HL-60/S4 treated with phorbol 12-myristate 13-acetate at 8.2 ng/mL for 4 days and 3 days (cell line): ENCODE results near the gene LAMB4.

Experiments
- in situ Hi-C: fragments of 300-500 bp; cut with MboI; formaldehyde crosslinking; loops from 2 replicates; pipeline ENCODE4 v1.15.0; 2022; ENCODE audit warnings: low sequenced_read_pairs

Gene LAMB4, protein sequence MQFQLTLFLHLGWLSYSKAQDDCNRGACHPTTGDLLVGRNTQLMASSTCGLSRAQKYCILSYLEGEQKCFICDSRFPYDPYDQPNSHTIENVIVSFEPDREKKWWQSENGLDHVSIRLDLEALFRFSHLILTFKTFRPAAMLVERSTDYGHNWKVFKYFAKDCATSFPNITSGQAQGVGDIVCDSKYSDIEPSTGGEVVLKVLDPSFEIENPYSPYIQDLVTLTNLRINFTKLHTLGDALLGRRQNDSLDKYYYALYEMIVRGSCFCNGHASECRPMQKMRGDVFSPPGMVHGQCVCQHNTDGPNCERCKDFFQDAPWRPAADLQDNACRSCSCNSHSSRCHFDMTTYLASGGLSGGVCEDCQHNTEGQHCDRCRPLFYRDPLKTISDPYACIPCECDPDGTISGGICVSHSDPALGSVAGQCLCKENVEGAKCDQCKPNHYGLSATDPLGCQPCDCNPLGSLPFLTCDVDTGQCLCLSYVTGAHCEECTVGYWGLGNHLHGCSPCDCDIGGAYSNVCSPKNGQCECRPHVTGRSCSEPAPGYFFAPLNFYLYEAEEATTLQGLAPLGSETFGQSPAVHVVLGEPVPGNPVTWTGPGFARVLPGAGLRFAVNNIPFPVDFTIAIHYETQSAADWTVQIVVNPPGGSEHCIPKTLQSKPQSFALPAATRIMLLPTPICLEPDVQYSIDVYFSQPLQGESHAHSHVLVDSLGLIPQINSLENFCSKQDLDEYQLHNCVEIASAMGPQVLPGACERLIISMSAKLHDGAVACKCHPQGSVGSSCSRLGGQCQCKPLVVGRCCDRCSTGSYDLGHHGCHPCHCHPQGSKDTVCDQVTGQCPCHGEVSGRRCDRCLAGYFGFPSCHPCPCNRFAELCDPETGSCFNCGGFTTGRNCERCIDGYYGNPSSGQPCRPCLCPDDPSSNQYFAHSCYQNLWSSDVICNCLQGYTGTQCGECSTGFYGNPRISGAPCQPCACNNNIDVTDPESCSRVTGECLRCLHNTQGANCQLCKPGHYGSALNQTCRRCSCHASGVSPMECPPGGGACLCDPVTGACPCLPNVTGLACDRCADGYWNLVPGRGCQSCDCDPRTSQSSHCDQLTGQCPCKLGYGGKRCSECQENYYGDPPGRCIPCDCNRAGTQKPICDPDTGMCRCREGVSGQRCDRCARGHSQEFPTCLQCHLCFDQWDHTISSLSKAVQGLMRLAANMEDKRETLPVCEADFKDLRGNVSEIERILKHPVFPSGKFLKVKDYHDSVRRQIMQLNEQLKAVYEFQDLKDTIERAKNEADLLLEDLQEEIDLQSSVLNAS (N-terminal part only)

DNA sequence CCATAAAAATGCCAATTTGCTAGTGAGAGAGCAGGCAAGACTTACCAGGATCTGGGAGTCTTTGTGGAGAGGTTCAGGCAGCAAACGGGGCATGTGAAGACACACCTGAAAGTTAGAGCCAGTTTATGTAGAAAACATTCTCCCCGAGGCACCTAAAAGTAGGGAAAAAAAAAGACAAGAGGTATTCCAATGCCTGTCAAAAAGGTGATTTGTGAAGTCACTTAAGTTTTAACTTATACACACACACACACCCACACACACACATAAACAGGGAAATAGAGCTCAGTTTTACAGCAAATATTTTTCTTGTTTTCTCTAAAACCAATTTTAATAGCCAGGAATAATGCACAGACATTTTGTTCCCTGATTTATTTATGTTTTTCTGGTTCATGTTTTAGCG, at the start of gene LAMB4:
LAMB4 (minus strand) TSS at position 101 of the 400 bp plus-strand sequence. CDS start 7,197 bp downstream, outside the sequence.
- in situ Hi-C loops, result no loop called here

DNA sequence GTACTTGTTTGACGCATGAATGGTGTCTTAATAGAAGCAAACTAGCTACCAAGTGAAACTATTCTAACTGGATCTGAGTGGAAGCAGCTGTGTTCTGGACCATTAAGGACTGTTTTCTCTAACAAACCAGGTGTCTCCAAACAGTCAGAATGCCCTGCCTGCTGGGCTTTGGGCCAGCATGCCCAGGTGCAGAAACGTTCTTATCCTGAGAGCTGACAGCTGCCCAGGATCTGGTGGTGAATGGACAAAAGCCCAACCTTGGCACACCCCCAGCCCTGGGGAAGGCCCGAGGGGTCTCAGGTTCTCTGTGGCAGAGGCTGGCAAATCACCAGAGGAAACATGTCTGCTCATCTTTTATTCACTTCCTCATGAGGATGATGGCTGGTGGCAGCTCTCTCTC, 48.2 kb upstream of the LAMB4 start:
- in situ Hi-C loops, result loop anchor here (25.0 kb wide), 1 partner anchor 309 kb away; no protein-coding TSS in a partner anchor

DNA sequence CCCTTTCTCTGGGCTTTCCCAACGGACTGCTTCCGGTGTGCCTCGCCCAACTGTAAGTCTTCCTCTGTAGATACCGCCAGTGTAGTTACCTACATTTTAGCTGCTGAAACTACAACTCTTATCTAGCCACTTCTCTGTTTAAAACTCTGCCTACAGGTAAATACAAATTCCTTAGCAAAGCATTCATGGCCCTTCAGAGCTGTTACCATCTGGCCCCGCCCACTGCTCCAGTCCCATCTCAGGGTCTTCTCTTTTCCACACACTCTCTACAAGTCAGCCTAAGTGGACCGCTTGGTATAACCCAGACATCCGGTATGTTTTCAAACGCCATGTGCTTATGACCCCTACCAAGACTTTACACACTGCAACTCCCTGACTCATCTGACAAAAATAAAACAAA, 41.0 kb upstream of the LAMB4 start:
- in situ Hi-C loops, result no loop called here

- in situ Hi-C loops, result no loop called here
These were observed 40.1 kb upstream of the LAMB4 start for GRCh38 chr7:108170251-108170650.

- in situ Hi-C loops, result no loop called here
These were observed 37.3 kb upstream of the LAMB4 start for GRCh38 chr7:108167460-108167859.

DNA sequence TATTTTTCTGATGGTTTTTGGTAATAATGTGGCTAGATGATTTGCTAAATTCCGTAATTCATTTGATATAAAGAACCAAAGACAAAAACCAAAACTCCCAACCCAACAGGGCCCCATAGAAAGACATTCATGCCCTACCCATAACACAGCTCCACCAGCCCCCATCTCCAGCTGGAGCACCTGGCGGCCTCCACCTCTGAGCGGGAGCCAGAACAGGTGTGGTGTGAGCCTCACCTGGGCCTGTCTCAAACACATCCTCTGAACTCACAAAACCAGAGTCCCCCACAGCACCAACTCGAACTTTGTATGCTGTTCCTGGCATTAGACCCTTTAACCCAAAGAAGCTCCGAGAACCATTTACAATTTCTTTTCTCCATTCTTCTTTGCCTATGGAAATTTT, 36.5 kb upstream of the LAMB4 start:
- in situ Hi-C loops, result no loop called here

DNA sequence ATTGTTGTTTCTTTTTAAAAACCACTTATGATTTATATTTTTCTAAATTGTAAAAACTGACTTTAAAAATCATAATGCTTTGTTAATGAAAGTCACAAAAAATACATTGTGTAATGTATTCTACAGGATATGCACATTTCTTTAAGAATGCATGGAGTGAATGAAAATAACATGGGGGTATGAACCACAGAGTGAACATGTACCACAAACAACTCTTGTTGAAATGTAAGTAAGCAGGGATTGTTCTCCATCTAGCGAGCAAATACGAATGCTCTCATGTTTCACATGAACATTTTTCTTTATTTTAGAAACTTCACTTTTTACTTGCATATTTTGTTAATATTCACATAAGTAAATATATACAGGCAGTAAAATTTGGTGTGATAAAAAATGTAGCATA, 35.6 kb upstream of the LAMB4 start:
- in situ Hi-C loops, result no loop called here

DNA sequence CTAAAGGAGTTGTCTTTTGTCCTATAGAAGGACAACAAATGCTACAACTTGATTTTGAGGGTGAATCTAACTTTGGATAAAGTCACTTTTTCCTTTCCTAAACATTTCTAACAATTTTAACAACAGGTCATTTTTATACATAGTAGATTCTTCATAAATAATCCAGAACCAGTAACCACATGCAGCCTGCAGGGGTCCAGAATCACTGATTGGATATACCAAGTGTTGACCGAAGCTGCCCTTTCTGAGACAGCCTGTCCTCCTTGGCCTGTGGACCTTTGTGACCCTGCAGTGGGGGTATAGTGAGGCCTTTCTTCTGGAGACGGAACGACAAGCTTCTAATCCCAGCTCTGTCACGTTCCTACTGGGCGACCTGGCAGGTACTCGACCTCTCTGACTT, 34.8 kb upstream of the LAMB4 start:
- in situ Hi-C loops, result no loop called here

DNA sequence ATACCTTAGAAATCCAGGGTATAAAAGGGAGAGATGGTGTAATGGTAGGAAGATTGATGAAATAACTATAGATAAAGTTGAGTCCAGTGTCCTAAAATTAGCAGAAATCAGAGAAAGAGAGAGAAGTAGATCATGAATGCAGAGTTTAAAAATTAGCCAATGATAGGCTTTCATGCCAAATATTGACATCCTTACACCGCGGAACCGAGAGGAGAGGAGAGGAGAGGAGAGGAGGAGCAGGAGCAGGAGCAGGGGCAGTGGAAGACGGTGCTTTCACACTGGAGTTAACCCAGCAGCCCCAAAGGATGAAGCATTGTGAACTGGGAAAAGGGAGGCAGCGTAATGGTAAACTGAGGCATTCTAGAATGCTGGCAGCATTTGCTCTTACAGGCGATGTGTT, 34.2 kb upstream of the LAMB4 start:
- in situ Hi-C loops, result no loop called here

- in situ Hi-C loops, result no loop called here
These were observed 28.6 kb upstream of the LAMB4 start for GRCh38 chr7:108158776-108159175.

DNA sequence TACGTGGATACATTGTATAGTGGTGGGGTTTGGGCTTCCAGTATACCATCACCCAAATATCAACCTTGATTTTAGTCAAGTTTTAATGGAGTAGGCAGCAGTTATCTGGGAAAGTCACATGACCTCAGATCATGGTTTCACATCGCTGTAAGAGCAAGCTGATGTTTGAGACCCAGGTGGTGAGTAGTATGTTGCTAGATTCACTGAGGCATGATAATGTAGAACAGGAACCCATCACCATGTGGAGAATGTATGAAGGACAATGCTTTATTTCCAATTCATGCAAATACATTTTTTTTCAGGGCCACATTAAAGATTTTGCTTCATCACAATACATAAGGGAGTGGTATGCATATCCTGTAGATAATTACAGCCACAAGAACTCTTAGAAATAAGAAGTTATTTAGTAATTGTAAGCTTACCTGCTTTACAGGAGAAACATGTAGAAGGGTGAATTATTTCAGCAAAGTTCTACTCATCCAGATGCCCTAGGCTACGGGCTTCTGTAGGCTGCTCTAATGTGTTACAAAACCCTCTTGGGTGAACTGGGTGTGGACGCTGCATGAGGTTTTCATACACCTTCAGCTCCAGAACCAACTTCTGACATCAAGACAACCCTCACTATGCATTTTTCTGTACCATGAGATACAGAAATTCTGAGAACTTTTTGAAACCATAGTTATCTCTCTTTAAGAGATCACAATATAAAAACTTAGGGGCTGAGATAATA, 27.6 kb upstream of the LAMB4 start:
- in situ Hi-C loops, result no loop called here

- in situ Hi-C loops, result no loop called here
These were observed 26.9 kb upstream of the LAMB4 start for GRCh38 chr7:108156897-108157605.

DNA sequence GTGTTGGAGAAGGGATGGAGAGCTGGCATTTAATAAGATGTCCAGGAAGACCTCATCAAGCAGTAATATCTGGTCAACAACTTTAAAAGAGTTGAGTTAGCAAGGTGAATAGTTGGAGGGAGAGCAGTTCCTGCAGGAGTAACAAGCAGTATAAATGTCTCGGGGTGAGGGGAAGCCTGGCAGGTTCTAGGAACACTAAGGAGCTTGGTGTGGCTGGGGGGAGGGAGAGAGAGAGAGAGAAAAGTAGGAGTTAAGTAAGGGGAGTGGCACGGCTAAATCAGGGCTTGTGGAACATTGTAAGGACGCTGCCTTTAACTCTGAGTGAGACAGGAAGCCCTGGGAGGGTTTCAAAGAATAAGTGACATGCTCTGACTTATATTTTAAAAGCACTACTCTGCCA, 22.0 kb upstream of the LAMB4 start:
- in situ Hi-C loops, result no loop called here

DNA sequence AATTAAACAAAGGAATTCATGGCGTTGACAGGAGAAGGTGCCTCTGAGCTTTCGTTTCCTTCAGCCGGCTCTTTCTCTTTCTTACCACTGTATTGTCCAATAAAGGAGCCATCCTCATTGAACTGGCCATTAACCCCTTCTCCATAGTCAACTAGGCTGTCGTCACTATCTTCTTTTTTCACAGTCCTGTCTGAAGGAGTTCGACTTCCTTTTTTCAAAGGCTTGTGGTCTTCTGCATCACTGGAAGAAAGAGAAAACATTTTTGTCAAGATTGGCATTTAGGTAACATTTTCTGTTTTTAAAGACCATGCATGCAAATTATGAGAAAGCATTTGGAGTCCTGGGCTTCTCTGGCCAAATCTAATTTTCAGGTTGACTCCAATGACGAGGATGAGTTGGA, 19.7 kb upstream of the LAMB4 start:
- in situ Hi-C loops, result loop anchor here (5.0 kb wide), 1 partner anchor 38 kb away; no protein-coding TSS in a partner anchor

DNA sequence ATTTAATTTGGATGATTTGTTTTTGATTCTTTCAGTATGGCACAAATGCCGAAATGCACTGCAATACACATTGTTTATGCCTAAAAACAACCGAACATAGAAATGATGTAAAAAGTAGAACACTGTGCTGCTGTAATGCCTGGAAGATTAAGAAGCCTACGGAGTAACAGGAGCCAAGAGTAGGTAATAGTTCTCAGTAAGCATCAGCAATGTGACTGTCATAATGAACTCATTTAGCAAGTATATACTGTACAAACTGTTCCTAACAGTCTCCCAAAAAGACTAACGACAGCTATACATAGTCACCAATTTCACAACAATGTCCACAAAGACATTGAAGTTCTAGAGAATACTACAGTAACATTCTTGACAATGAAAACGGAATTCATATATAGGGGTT, 19.0 kb upstream of the LAMB4 start:
- in situ Hi-C loops, result loop anchor here (5.0 kb wide), 1 partner anchor 37 kb away; no protein-coding TSS in a partner anchor

GRCh38 chr7:108147031-108147563, 16.9 kb upstream of the LAMB4 start:
- in situ Hi-C loops, result loop anchor here (5.0 kb wide), 1 partner anchor 35 kb away; no protein-coding TSS in a partner anchor

- in situ Hi-C loops, result loop anchor here (5.0 kb wide), 1 partner anchor 34 kb away; no protein-coding TSS in a partner anchor
These were observed 16.1 kb upstream of the LAMB4 start for GRCh38 chr7:108146070-108146842.

GRCh38 chr7:108145401-108145800, 15.2 kb upstream of the LAMB4 start:
- in situ Hi-C loops, result loop anchor here (5.0 kb wide), 1 partner anchor 33 kb away; no protein-coding TSS in a partner anchor
